GM19193 (cell line): ENCODE results near the gene PPAN.
A peak's percentile ranks its signal among the peaks of the same experiment; 100 is the strongest.

Experiments
- POLR2A ChIP-seq: IDR thresholded peaks from 4 replicates; pipeline ENCODE4 v1.6.1; 2011; ENCODE audit not compliant: insufficient read depth, insufficient read length; ENCODE audit errors: extremely low read depth

Gene PPAN

DNA sequence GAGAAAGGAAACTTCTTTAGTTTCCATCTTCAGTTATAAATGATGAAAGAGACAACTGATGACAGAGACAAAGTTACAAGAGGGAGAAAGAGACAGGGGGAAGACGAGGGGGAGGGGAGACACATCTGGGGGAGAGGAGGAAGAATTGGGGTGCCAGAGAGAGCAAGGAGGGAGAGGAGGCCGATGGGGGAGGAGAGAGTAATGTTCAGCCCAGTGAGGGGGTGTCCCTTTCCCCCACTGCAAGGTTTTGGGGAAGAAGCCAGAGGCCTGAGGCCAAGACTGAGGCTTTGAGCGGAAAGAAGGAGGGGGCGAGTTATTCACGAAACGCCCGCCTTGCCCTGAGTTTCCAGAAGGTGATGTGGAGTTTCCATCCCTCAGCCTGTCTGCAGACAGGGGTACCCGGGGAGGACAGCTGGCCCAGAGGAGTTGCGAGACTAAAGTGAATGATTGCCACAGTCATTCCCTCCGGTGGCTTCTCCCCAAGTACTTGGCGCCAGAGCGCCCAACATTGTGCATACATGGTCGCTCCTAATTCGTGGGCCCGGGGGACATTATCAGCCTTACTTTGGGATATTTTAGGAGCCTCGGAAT is 558 bp upstream of the PPAN start:
- TF ChIP-seq POLR2A: no peak

DNA sequence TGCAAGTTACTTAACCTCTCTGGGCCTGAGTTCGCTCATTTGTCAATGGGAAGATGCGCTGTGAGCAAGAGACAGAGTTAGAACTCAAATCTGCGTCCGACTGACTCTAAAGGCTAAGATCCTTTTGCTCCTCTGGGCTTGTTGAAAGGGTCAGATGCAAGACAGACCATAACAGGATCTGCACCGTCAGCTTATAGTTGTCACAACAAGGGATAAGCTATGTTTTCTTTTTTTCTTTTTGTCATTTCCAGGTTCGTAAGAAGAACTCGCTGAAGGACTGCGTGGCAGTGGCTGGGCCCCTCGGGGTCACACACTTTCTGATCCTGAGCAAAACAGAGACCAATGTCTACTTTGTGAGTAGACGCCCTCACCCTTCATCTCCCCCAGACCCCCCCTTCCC is 1.1 kb downstream of the PPAN start:
- TF ChIP-seq POLR2A: no peak

DNA sequence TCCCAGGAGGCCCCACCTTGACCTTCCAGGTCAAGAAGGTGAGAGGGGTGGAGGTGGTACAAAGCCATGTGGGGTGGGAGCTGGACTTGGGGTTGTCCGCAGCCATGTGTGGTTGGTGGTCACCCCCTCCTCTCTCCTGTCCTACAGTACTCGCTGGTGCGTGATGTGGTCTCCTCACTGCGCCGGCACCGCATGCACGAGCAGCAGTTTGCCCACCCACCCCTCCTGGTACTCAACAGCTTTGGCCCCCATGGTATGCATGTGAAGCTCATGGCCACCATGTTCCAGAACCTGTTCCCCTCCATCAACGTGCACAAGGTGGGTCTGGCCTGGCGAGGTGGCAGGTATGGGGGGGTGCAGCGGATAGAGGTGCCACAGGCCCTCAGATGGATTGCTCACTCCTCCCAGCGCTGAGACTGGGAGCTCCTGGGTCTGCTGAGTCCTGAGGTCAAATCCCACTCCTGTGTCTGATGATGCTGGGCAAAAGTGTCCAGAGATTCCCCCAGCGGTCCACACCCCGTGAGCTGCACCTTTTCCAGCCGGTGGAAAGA is 1.7 kb downstream of the PPAN start:
- no peak for TF ChIP-seq POLR2A

- TF ChIP-seq POLR2A: no peak
Measured at GRCh38 chr19:10109528-10109927, 3.4 kb downstream of the PPAN start.

DNA sequence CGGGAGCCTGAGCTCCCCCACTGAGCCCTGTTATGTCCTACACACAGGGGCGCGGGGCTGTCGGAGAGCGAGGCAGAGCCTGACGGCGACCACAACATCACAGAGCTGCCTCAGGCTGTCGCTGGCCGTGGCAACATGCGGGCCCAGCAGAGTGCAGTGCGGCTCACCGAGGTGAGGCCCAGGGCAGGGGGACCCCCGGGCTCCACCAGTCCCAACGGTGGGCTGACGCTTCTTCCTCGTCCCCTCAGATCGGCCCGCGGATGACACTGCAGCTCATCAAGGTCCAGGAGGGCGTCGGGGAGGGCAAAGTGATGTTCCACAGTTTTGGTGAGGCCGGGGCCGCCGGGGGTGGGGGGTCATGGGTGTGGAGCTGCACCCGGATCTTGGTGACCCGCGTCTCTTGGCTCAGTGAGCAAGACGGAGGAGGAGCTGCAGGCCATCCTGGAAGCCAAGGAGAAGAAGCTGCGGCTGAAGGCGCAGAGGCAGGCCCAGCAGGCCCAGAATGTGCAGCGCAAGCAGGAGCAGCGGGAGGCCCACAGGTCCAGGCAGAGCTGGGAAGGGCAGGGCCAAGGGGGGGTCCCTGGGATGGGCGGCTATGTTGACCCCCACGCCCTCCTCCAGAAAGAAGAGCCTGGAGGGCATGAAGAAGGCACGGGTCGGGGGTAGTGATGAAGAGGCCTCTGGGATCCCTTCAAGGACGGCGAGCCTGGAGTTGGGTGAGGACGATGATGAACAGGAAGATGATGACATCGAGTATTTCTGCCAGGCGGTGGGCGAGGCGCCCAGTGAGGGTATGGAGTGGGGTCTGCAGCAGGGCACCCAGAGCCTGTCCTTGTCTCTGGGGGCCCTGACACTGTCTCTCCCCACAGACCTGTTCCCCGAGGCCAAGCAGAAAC is 4.2 kb downstream of the PPAN start:
- TF ChIP-seq POLR2A: no peak

- TF ChIP-seq POLR2A: no peak
Measured at GRCh38 chr19:10110972-10111317, 4.8 kb downstream of the PPAN start.

GRCh38 chr19:10111405-10111811 is 5.2 kb downstream of the PPAN start, which contains the start of gene P2RY11:
Gene P2RY11 (plus strand): TSS chr19:10111693. CDS start chr19:10111722, 29 bp downstream.
- TF ChIP-seq POLR2A: peak; percentile 51

GRCh38 chr19:10112037-10112761 is 6.0 kb downstream of the PPAN start:
- TF ChIP-seq POLR2A: no peak

DNA sequence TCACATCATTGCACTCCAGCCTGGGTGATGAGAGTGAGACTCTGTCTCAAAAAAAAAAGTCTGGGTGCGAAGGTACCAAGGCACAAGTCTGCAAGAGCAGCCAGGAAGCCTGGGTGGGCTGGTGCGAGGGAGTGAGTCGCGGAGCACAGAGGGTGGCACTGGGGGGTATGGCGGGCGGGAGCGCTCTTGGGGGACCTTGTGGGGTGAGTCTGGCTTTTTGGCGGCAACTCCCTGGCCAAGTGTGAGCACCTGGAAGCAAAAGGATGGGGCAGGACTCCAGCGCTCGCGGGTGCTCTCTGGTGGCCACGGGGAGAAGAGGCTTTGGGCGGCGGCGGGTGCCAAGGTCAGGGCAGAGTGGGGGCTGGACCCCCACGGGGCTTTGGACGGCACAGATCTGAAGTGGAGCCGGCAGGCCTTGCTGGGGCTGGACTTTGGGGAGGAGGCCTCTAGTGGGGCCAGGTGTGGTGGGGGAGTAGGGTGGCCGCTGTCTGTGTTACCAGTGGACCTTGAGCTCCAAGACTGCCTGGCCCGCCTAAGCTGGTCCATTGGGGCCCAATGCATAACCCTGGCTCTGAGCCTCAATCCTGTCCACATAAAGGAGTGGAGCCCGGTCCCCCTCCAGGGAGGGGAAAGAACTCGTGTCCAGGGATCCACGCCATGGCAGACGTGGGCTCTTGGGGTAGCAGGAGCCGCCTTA is 6.9 kb downstream of the PPAN start:
- TF ChIP-seq POLR2A: peak; percentile 27

GRCh38 chr19:10113592-10113963 is 7.4 kb downstream of the PPAN start:
- TF ChIP-seq POLR2A: no peak

DNA sequence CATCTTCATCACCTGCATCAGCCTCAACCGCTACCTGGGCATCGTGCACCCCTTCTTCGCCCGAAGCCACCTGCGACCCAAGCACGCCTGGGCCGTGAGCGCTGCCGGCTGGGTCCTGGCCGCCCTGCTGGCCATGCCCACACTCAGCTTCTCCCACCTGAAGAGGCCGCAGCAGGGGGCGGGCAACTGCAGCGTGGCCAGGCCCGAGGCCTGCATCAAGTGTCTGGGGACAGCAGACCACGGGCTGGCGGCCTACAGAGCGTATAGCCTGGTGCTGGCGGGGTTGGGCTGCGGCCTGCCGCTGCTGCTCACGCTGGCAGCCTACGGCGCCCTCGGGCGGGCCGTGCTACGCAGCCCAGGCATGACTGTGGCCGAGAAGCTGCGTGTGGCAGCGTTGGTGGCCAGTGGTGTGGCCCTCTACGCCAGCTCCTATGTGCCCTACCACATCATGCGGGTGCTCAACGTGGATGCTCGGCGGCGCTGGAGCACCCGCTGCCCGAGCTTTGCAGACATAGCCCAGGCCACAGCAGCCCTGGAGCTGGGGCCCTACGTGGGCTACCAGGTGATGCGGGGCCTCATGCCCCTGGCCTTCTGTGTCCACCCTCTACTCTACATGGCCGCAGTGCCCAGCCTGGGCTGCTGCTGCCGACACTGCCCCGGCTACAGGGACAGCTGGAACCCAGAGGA is 7.9 kb downstream of the PPAN start:
- no peak for TF ChIP-seq POLR2A

GRCh38 chr19:10114651-10115391 is 8.7 kb downstream of the PPAN start:
- TF ChIP-seq POLR2A: peak; percentile 53

DNA sequence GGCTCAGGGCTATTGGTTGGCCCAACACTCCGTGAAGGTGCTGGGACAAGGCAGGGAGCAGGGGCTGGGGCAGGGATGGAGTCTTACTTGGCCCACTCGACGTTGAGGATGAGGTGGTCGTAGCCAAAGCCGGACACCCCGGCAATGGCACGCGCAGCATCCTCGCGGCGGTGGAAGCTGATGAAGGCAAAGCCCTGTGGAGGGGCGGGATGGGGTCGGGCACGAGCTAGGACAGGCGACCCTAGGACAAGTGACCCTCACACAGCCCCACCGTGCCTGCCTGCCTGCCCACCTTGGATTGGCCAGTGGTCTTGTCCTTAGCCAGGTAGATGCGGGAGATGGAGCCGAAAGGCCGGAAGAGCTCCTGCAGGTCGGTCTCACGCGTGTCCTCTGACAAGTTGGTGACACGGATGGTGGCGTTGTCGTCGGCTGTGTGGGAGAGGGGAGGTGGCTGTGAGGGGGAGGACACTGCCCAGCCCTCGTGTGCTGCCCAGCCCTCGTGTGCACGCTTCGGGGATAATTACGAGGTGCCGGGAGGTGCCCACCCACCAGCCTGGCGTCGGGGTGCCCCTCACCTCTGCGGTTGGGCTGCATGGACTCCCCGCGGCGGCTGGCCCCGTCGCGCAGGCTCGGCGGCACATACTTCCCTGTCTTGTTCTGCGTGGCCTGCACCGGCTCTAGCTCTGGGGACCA is 9.4 kb downstream of the PPAN start:
- TF ChIP-seq POLR2A: peak; percentile 46
